Sigmoid colon (tissue), 4 donors: ENCODE measurements around the gene MLN.

Source experiments
- EP300 ChIP-seq, 4 donors: sonication (generic); formaldehyde crosslinking; IDR thresholded peaks; one replicate each; pipeline ENCODE4 v1.6.1; 2017; ENCODE audit warnings: antibody characterized with exemption in 4 of 4
- POLR2A ChIP-seq, 2 donors: fragments of 450-650 bp; IDR thresholded peaks; one replicate each; pipeline ENCODE4 v1.6.1; 2016; ENCODE audit warnings: antibody characterized with exemption in 2 of 2, mild to moderate bottlenecking in 2 of 2, moderate library complexity in 2 of 2
- POLR2AphosphoS5 ChIP-seq, 4 donors: sonication (generic); formaldehyde crosslinking; IDR thresholded peaks; one replicate each; pipeline ENCODE4 v1.6.1; 2017; ENCODE audit warnings: antibody characterized with exemption in 4 of 4
- TF ChIP-seq, protein P1 (sequence below), 4 experiments: fragments of 450-650 bp in 3 of 4; fragments of 200-600 bp in 1 of 4; IDR thresholded peaks; one replicate each; pipeline ENCODE4 v1.5.1; 2016 to 2019; ENCODE audit warnings: antibody characterized with exemption in 4 of 4, mild to moderate bottlenecking in 3 of 4, moderate library complexity in 2 of 4

GRCh38 chr6:33812669-33813068, 8.9 kb upstream of the MLN start:
- TF ChIP-seq, protein P1, sequence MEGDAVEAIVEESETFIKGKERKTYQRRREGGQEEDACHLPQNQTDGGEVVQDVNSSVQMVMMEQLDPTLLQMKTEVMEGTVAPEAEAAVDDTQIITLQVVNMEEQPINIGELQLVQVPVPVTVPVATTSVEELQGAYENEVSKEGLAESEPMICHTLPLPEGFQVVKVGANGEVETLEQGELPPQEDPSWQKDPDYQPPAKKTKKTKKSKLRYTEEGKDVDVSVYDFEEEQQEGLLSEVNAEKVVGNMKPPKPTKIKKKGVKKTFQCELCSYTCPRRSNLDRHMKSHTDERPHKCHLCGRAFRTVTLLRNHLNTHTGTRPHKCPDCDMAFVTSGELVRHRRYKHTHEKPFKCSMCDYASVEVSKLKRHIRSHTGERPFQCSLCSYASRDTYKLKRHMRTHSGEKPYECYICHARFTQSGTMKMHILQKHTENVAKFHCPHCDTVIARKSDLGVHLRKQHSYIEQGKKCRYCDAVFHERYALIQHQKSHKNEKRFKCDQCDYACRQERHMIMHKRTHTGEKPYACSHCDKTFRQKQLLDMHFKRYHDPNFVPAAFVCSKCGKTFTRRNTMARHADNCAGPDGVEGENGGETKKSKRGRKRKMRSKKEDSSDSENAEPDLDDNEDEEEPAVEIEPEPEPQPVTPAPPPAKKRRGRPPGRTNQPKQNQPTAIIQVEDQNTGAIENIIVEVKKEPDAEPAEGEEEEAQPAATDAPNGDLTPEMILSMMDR (IDR thresholded peaks at IDR 0.05) = peak in 1 of 4 experiments; percentile 34
- TF ChIP-seq POLR2A (IDR thresholded peaks at IDR 0.05) (no peak), EP300 (IDR thresholded peaks at IDR 0.05) (no peak), POLR2AphosphoS5 (IDR thresholded peaks at IDR 0.05) (no peak)
